Inferior parietal cortex (tissue), 1 donor: ENCODE measurements around the gene GRM2.

Experiments used
- DNase-seq: peaks from one replicate; pipeline ENCODE4 v3.0.0-alpha.2; 2016; ENCODE audit errors: extremely low spot score

Gene GRM2

GRCh38 chr3:51680196-51680595, 26.7 kb upstream of the GRM2 start:
- DNase-seq: no peak

GRCh38 chr3:51680663-51681230, 26.1 kb upstream of the GRM2 start:
- no peak for DNase-seq

GRCh38 chr3:51681453-51681852, 25.4 kb upstream of the GRM2 start:
- no peak for DNase-seq

GRCh38 chr3:51682079-51682478, 24.8 kb upstream of the GRM2 start:
- peak; percentile 77 for DNase-seq

- no peak for DNase-seq
Measured at GRCh38 chr3:51682526-51682925, 24.3 kb upstream of the GRM2 start.

- DNase-seq: no peak
Measured at GRCh38 chr3:51683566-51683965, 23.3 kb upstream of the GRM2 start.

- no peak for DNase-seq
Measured at GRCh38 chr3:51684971-51685751, 21.7 kb upstream of the GRM2 start.

GRCh38 chr3:51686056-51686455, 20.8 kb upstream of the GRM2 start:
- no peak for DNase-seq

- no peak for DNase-seq
Measured at GRCh38 chr3:51686512-51687215, 20.2 kb upstream of the GRM2 start.

GRCh38 chr3:51687431-51688205, 19.2 kb upstream of the GRM2 start:
- DNase-seq: no peak

- no peak for DNase-seq
Measured at GRCh38 chr3:51688206-51688600, 18.7 kb upstream of the GRM2 start.

- no peak for DNase-seq
Measured at GRCh38 chr3:51691021-51691420, 15.8 kb upstream of the GRM2 start.

GRCh38 chr3:51691949-51692348, 14.9 kb upstream of the GRM2 start:
- DNase-seq: no peak

GRCh38 chr3:51692980-51693395, 13.9 kb upstream of the GRM2 start:
- DNase-seq: no peak

GRCh38 chr3:51696954-51697353, 9.9 kb upstream of the GRM2 start:
- DNase-seq: peak; percentile 61

GRCh38 chr3:51698209-51698608, 8.7 kb upstream of the GRM2 start:
- no peak for DNase-seq

- DNase-seq: no peak
Measured at GRCh38 chr3:51700403-51700802, 6.5 kb upstream of the GRM2 start.

- no peak for DNase-seq
Measured at GRCh38 chr3:51702156-51702555, 4.7 kb upstream of the GRM2 start.

- DNase-seq: no peak
Measured at GRCh38 chr3:51703068-51703760, 3.7 kb upstream of the GRM2 start.

- DNase-seq: no peak
Measured at GRCh38 chr3:51703761-51704510, 2.9 kb upstream of the GRM2 start.

GRCh38 chr3:51704511-51704950, 2.3 kb upstream of the GRM2 start:
- no peak for DNase-seq
